ENCODE data around the gene MAD1L1.

The MAD1L1 gene

DNA sequence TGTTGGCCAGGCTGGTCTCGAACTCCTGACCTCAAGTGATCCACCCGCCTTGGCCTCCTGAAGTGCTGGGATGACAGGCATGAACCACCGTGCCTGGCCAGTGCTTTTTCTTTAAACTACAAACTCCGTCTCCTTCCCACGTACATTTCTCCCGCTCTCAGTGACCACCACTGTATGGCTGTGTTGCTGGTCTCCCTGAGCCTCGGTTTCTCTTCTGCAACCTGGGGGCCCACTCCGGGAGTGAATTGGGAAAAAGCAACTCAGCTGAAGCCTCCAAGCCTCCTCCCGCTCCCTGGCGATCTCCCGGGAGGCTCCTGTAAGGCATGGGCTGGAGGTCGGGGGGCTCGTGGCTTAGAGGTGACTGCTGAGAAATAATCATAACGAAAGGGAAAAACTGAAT lies 426.4 kb downstream of the MAD1L1 start:
- Histone ChIP-seq H3K27ac (ENCODE audit: low read depth, low read length) (no peak overlapping the region), H3K4me1 (ENCODE audit: insufficient read depth, low read length) (peaks cover 3% of the 10 kb centered on the region), H3K36me3 (ENCODE audit: insufficient read depth, low read length) (no peaks in the 10 kb centered on the region), H3K4me3 (ENCODE audit: low read depth in 1 of 2, low read length in 2 of 2) (no peak overlapping the region), H3K9ac (ENCODE audit: low read length) (no peak overlapping the region), H3K27me3 (ENCODE audit: control insufficient read depth in 1 of 2, insufficient read depth in 2 of 2, low read length in 2 of 2) (no peaks in the 10 kb centered on the region), H3K9me3 (ENCODE audit: low read length) (no peaks in the 10 kb centered on the region)

GRCh38 chr7:1804310-1804709 lies 428.4 kb downstream of the MAD1L1 start:
- Histone ChIP-seq H3K4me3 (ENCODE audit: low read depth in 1 of 2, low read length in 2 of 2) (no peak overlapping the region), H3K4me1 (ENCODE audit: insufficient read depth, low read length) (no peaks in the 10 kb centered on the region), H3K27ac (ENCODE audit: low read depth, low read length) (no peak overlapping the region), H3K36me3 (ENCODE audit: insufficient read depth, low read length) (no peaks in the 10 kb centered on the region), H3K27me3 (ENCODE audit: control insufficient read depth in 1 of 2, insufficient read depth in 2 of 2, low read length in 2 of 2) (no peaks in the 10 kb centered on the region), H3K9me3 (ENCODE audit: low read length) (no peaks in the 10 kb centered on the region), H3K9ac (ENCODE audit: low read length) (no peak overlapping the region)

DNA sequence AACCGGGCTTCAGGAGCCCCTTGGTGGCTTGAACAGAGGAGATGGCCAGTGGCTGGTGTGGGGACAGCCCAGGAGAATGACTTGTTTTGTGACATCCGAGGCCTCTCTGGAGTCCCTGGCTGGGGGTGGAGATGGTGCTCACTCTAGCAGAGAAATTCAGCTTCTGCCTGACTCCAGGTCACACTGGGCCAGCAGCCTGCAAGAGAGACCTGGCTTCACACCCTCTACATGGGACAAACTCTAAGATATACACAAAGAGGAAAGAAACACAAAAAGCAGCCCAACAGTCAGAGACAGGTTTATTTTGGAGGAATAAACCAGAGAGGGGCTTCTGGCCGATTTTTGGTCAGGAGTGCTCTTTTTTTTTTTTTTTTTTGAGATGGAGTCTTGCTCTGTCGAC lies 429.8 kb downstream of the MAD1L1 start:
- no peaks in the 10 kb centered on the region for H3K9me3 ChIP-seq (ENCODE audit: low read length)
- no peak overlapping the region for H3K27ac ChIP-seq (ENCODE audit: low read depth, low read length)
- H3K4me1 ChIP-seq (ENCODE audit: insufficient read depth, low read length): no peaks in the 10 kb centered on the region
- H3K9ac ChIP-seq (ENCODE audit: low read length): no peak overlapping the region
- no peaks in the 10 kb centered on the region for H3K27me3 ChIP-seq (ENCODE audit: control insufficient read depth in 1 of 2, insufficient read depth in 2 of 2, low read length in 2 of 2)
- H3K4me3 ChIP-seq (ENCODE audit: low read depth in 1 of 2, low read length in 2 of 2): no peak overlapping the region
- H3K36me3 ChIP-seq (ENCODE audit: insufficient read depth, low read length): no peaks in the 10 kb centered on the region

DNA sequence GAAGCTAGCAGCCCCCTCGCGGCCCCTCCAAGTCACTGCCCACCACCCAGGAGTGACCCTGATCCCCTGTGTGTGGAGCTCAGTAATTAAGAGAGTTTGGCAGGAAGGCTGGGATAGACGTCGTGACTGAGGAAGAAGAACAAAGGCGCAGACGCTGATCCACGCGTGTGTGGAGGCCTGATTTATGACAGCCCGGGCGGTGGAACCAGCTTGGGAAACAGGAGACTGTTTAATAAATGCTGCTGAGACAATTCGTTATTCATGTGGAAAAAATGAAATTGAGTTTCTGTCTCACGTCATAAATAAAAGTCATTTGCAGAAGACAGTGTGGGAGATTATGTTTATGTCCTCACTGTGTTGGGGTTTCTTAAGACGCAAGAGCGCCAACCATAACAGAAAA lies 431.8 kb downstream of the MAD1L1 start:
- Histone ChIP-seq H3K4me3 (ENCODE audit: low read depth in 1 of 2, low read length in 2 of 2) (no peak overlapping the region), H3K27me3 (ENCODE audit: control insufficient read depth in 1 of 2, insufficient read depth in 2 of 2, low read length in 2 of 2) (peaks cover 0 to under 1% of the 10 kb centered on the region in 2 donors), H3K27ac (ENCODE audit: low read depth, low read length) (no peak overlapping the region), H3K9ac (ENCODE audit: low read length) (no peak overlapping the region), H3K9me3 (ENCODE audit: low read length) (no peaks in the 10 kb centered on the region), H3K36me3 (ENCODE audit: insufficient read depth, low read length) (no peaks in the 10 kb centered on the region), H3K4me1 (ENCODE audit: insufficient read depth, low read length) (no peaks in the 10 kb centered on the region)

- no peaks in the 10 kb centered on the region for H3K36me3 ChIP-seq (ENCODE audit: insufficient read depth, low read length)
- H3K27ac ChIP-seq (ENCODE audit: low read depth, low read length): no peak overlapping the region
- peaks cover 0 to 8% of the 10 kb centered on the region in 2 donors for H3K27me3 ChIP-seq (ENCODE audit: control insufficient read depth in 1 of 2, insufficient read depth in 2 of 2, low read length in 2 of 2)
- H3K9me3 ChIP-seq (ENCODE audit: low read length): no peaks in the 10 kb centered on the region
- H3K4me1 ChIP-seq (ENCODE audit: insufficient read depth, low read length): no peaks in the 10 kb centered on the region
- H3K4me3 ChIP-seq (ENCODE audit: low read depth in 1 of 2, low read length in 2 of 2): no peak overlapping the region
- H3K9ac ChIP-seq (ENCODE audit: low read length): no peak overlapping the region
Measured at GRCh38 chr7:1798191-1798590, 434.6 kb downstream of the MAD1L1 start.

DNA sequence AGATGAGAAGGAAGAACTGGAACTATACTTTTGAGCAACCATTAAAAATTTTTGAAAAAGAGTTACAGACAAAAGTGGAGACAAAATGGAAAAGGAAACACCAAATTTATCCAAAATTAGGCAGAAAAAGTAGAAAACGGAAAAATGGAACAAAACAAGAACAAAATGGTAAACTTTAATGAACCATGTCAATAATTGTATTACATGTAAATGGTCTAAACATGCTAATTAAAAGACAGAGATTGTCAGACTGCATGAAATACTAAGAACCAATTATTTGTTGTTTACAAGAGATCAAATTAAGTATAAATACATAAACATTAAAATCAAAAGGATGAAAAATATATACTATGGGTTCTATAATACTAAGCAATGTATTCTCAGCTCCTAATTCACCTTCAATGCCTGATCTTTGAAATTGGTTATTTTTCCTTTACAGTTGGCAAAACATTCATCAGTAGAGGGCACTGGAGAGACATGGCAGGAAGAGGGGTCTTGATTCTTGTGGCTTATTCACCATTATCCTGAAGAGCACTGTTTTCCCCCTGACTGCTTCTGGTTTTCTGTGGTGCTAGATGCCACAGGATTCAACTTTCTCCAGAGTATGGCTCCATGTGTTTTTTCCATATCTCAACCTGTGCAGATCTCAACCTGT lies 437.7 kb downstream of the MAD1L1 start:
- peaks cover 0 to 8% of the 10 kb centered on the region in 2 donors for H3K27me3 ChIP-seq (ENCODE audit: control insufficient read depth in 1 of 2, insufficient read depth in 2 of 2, low read length in 2 of 2)
- no peaks in the 10 kb centered on the region for H3K4me1 ChIP-seq (ENCODE audit: insufficient read depth, low read length)
- no peak overlapping the region for H3K9ac ChIP-seq (ENCODE audit: low read length)
- no peaks in the 10 kb centered on the region for H3K36me3 ChIP-seq (ENCODE audit: insufficient read depth, low read length)
- H3K27ac ChIP-seq (ENCODE audit: low read depth, low read length): no peak overlapping the region
- no peak overlapping the region for H3K4me3 ChIP-seq (ENCODE audit: low read depth in 1 of 2, low read length in 2 of 2)
- H3K9me3 ChIP-seq (ENCODE audit: low read length): no peaks in the 10 kb centered on the region

GRCh38 chr7:1787681-1788235 lies 445.0 kb downstream of the MAD1L1 start:
- H3K4me3 ChIP-seq (ENCODE audit: low read depth in 1 of 2, low read length in 2 of 2): no peak overlapping the region
- H3K36me3 ChIP-seq (ENCODE audit: insufficient read depth, low read length): no peaks in the 10 kb centered on the region
- H3K9ac ChIP-seq (ENCODE audit: low read length): no peak overlapping the region
- peaks cover 0 to 4% of the 10 kb centered on the region in 2 donors for H3K27me3 ChIP-seq (ENCODE audit: control insufficient read depth in 1 of 2, insufficient read depth in 2 of 2, low read length in 2 of 2)
- H3K4me1 ChIP-seq (ENCODE audit: insufficient read depth, low read length): no peaks in the 10 kb centered on the region
- H3K9me3 ChIP-seq (ENCODE audit: low read length): no peaks in the 10 kb centered on the region
- no peak overlapping the region for H3K27ac ChIP-seq (ENCODE audit: low read depth, low read length)

DNA sequence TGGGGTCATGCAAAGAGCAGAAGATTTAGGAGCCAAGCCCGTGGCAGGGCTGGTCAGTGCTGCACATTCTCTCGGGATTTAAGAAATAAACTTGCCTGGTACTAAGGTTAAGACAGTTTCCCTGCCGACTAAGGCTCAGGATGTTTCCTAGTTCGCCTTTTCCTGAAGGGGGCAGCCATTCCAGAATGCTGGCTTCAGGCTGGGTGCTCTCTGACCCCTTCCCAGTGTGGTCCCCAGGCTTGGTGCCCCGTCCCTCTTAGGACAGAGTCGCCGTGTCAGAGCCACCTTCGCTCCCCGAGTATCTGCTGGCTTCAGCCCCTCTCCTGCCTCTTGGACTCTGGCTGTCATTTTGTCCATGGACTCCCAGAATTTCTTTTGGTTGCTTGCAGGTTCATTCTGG lies 445.5 kb downstream of the MAD1L1 start:
- H3K9me3 ChIP-seq (ENCODE audit: low read length): no peaks in the 10 kb centered on the region
- H3K4me1 ChIP-seq (ENCODE audit: insufficient read depth, low read length): no peaks in the 10 kb centered on the region
- no peak overlapping the region for H3K4me3 ChIP-seq (ENCODE audit: low read depth in 1 of 2, low read length in 2 of 2)
- no peak overlapping the region for H3K9ac ChIP-seq (ENCODE audit: low read length)
- peaks cover 0 to 4% of the 10 kb centered on the region in 2 donors for H3K27me3 ChIP-seq (ENCODE audit: control insufficient read depth in 1 of 2, insufficient read depth in 2 of 2, low read length in 2 of 2)
- no peaks in the 10 kb centered on the region for H3K36me3 ChIP-seq (ENCODE audit: insufficient read depth, low read length)
- no peak overlapping the region for H3K27ac ChIP-seq (ENCODE audit: low read depth, low read length)

DNA sequence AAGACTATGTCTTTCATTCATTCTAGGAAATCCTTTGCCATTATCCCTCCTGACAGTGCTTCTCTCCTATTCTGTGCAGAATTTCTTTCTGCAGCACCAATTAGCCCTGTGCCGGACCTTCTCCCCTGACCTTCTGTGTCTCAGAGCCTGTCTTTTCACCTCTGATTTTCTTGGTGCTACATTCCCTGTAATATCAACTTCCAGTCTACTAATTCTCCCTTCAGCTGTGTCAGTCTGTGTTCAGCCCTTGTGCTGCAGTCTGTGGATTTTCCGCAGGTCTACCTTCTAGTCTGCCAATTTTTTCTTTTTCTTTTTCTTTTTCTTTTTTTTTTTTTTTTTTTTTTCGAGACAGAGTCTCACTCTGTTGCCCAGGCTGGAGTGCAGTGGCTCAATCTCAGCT lies 446.9 kb downstream of the MAD1L1 start:
- peaks cover 0 to 4% of the 10 kb centered on the region in 2 donors for H3K27me3 ChIP-seq (ENCODE audit: control insufficient read depth in 1 of 2, insufficient read depth in 2 of 2, low read length in 2 of 2)
- no peaks in the 10 kb centered on the region for H3K4me1 ChIP-seq (ENCODE audit: insufficient read depth, low read length)

DNA sequence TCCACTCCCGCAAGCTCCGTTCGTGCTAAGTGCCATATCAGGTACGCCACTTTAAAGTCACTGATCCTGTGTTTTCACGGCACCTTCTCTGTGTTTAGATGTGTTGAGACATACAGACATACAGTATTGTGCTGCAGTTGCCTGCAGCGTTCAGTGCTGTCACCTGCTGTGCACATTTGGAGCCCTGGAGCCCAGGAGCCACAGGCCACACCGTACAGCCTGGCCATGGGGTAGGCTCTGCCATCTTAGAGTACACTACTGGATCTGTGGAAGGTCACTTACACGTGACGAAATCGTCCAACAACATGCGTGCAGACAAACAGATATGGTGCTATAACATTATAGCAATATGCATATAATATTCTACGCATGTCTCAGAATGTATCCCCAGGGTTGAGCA lies 451.4 kb downstream of the MAD1L1 start:
- H3K9ac ChIP-seq (ENCODE audit: low read length): no peak overlapping the region
- no peak overlapping the region for H3K27ac ChIP-seq (ENCODE audit: low read depth, low read length)
- no peaks in the 10 kb centered on the region for H3K27me3 ChIP-seq (ENCODE audit: control insufficient read depth in 1 of 2, insufficient read depth in 2 of 2, low read length in 2 of 2)
- no peak overlapping the region for H3K4me3 ChIP-seq (ENCODE audit: low read depth in 1 of 2, low read length in 2 of 2)
- no peaks in the 10 kb centered on the region for H3K4me1 ChIP-seq (ENCODE audit: insufficient read depth, low read length)
- no peaks in the 10 kb centered on the region for H3K9me3 ChIP-seq (ENCODE audit: low read length)
- H3K36me3 ChIP-seq (ENCODE audit: insufficient read depth, low read length): no peaks in the 10 kb centered on the region

More for the DNA sequence above, 446.9 kb downstream of the MAD1L1 start:
- Histone ChIP-seq H3K27ac (ENCODE audit: low read depth, low read length) (no peak overlapping the region), H3K9me3 (ENCODE audit: low read length) (no peaks in the 10 kb centered on the region), H3K9ac (ENCODE audit: low read length) (no peak overlapping the region), H3K4me3 (ENCODE audit: low read depth in 1 of 2, low read length in 2 of 2) (no peak overlapping the region), H3K36me3 (ENCODE audit: insufficient read depth, low read length) (no peaks in the 10 kb centered on the region)

DNA sequence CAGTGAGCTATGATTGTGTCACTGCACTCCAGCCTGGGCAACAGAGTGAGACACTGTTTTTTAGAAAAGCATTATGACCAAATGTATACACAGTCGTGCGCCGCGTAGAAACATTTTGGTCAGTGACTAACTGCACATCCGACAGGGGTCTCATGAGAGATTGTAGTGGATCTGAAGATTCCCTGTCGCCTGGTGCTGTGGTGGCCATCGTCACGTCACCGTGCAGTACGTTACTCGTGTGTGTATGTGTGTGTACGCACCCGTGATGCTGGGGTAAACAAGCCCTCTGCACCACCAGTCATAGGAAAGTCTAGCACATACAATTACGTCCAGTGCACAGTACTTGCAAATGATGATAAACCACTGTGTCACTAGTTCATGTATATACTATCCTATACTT lies 453.3 kb downstream of the MAD1L1 start:
- Histone ChIP-seq H3K4me1 (ENCODE audit: insufficient read depth, low read length) (no peaks in the 10 kb centered on the region), H3K36me3 (ENCODE audit: insufficient read depth, low read length) (no peaks in the 10 kb centered on the region), H3K9me3 (ENCODE audit: low read length) (no peaks in the 10 kb centered on the region), H3K4me3 (ENCODE audit: low read depth in 1 of 2, low read length in 2 of 2) (no peak overlapping the region), H3K27me3 (ENCODE audit: control insufficient read depth in 1 of 2, insufficient read depth in 2 of 2, low read length in 2 of 2) (no peaks in the 10 kb centered on the region), H3K27ac (ENCODE audit: low read depth, low read length) (no peak overlapping the region), H3K9ac (ENCODE audit: low read length) (no peak overlapping the region)

DNA sequence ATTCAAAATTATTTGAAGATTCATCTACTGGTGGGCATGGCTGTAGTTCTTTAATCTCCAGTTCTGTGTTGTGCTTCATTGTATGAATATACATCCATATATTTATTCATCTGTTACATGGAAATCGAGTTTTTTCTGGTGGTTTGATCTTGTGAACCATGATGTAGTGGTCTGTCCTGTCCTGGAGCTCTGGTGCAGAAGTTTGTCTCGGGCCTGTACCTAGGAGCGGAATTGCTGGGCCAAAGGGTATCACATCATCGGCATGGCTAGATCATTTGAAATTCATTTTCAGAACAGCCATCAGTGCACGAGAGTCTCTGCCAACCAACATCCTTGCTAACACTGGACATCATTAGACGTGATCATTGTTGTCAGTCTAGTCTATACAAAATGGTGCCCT lies 455.6 kb downstream of the MAD1L1 start:
- no peak overlapping the region for H3K27ac ChIP-seq (ENCODE audit: low read depth, low read length)
- H3K9ac ChIP-seq (ENCODE audit: low read length): no peak overlapping the region
- no peaks in the 10 kb centered on the region for H3K27me3 ChIP-seq (ENCODE audit: control insufficient read depth in 1 of 2, insufficient read depth in 2 of 2, low read length in 2 of 2)
- no peaks in the 10 kb centered on the region for H3K36me3 ChIP-seq (ENCODE audit: insufficient read depth, low read length)
- no peaks in the 10 kb centered on the region for H3K9me3 ChIP-seq (ENCODE audit: low read length)
- H3K4me1 ChIP-seq (ENCODE audit: insufficient read depth, low read length): no peaks in the 10 kb centered on the region
- H3K4me3 ChIP-seq (ENCODE audit: low read depth in 1 of 2, low read length in 2 of 2): no peak overlapping the region
